HG03064 (cell line): ENCODE data around the gene MAP3K4.

Source experiments
- ATAC-seq: cut with Tn5 transposase; IDR thresholded peaks from one replicate; pipeline ENCODE4 v1.9.1; 2021; ENCODE audit warnings: low read depth; ENCODE audit not compliant: unreplicated experiment

The MAP3K4 gene

GRCh38 chr6:160991406-160992060 is at the start of gene MAP3K4:
Gene MAP3K4 (plus strand): TSS chr6:160991769. CDS start chr6:160991932, 163 bp downstream.
- ATAC-seq, result peak; percentile 64

- no peak for ATAC-seq
Measured at GRCh38 chr6:160943997-160944396, 47.6 kb upstream of the MAP3K4 start.

- no peak for ATAC-seq
Measured at GRCh38 chr6:160945516-160946177, 45.9 kb upstream of the MAP3K4 start.

GRCh38 chr6:160949531-160949930 is 42.0 kb upstream of the MAP3K4 start:
- ATAC-seq, result no peak

- ATAC-seq, result no peak
Measured at GRCh38 chr6:160950507-160950906, 41.1 kb upstream of the MAP3K4 start.

- no peak for ATAC-seq
Measured at GRCh38 chr6:160951187-160952030, 40.2 kb upstream of the MAP3K4 start.

GRCh38 chr6:160952633-160953281 is 38.8 kb upstream of the MAP3K4 start:
- ATAC-seq, result no peak

GRCh38 chr6:160955508-160956295 is 35.9 kb upstream of the MAP3K4 start:
- no peak for ATAC-seq

- ATAC-seq, result no peak
Measured at GRCh38 chr6:160956300-160957035, 35.1 kb upstream of the MAP3K4 start.

GRCh38 chr6:160959726-160960435 is 31.7 kb upstream of the MAP3K4 start:
- ATAC-seq, result no peak

- no peak for ATAC-seq
Measured at GRCh38 chr6:160960839-160961238, 30.7 kb upstream of the MAP3K4 start.

GRCh38 chr6:160962835-160963623 is 28.5 kb upstream of the MAP3K4 start:
- ATAC-seq, result no peak

- ATAC-seq, result no peak
Measured at GRCh38 chr6:160963651-160964050, 27.9 kb upstream of the MAP3K4 start.

- no peak for ATAC-seq
Measured at GRCh38 chr6:160965893-160966292, 25.7 kb upstream of the MAP3K4 start.

GRCh38 chr6:160966493-160967229 is 24.9 kb upstream of the MAP3K4 start:
- ATAC-seq, result no peak

- no peak for ATAC-seq
Measured at GRCh38 chr6:160967351-160967750, 24.2 kb upstream of the MAP3K4 start.

GRCh38 chr6:160967833-160968232 is 23.7 kb upstream of the MAP3K4 start:
- no peak for ATAC-seq
